ENCODE results near the gene ACACA. TPM values are rescaled to one million over a fixed set of nuclear protein-coding genes. Genes with fewer than 3 reads are reported as not detected.

ACACA gene
- total and polyA plus RNA-seq, 9 of the 15 experiments (the other 6 are each of a cell fraction or from before 2014, with no cell fraction given) = 35.9 to 135 (median 88.4) TPM

DNA sequence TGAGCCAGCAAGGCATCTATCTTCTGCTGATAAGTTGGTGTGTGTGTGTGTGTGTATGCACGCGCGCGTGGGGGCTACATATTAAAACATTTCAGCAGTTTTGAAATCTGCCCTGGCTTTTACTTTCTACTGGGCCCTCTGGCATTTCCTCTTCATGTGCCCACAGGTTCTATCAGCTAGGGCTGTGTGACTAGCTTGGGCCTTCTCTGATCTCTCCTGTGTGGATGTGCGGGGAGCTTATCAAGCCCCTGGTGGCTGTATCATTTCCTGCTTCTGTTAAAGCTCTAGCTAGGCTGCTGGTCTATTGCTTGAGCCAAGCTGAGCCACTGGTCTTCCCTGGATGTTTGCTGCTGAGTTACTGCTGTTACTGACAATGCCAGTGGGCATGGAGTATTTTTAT, 325.3 kb downstream of the ACACA start:
- TF ChIP-seq MAZ (CRISPR knock-in tag; conservative IDR thresholded peaks at IDR 0.05 in 1 of 2, IDR thresholded peaks at IDR 0.05 in 1 of 2) (no peak), PYGO2 (tag; IDR thresholded peaks at IDR 0.05) (no peak), RCOR1 (IDR thresholded peaks at IDR 0.05; ENCODE audit: borderline replicate concordance in 1 of 2, low read depth in 2 of 2, low read length in 2 of 2) (no peak), FOXK1 (CRISPR knock-in tag; IDR thresholded peaks at IDR 0.05; ENCODE audit: borderline replicate concordance) (no peak), HDAC3 (IDR thresholded peaks at IDR 0.05; ENCODE audit: borderline replicate concordance, partially characterized antibody) (no peak), NFE2 (IDR thresholded peaks at IDR 0.05; ENCODE audit: low read depth) (no peak), RFX5 (IDR thresholded peaks at IDR 0.05; ENCODE audit: low read depth, low read length) (no peak)
- TF ChIP-seq, protein P1, sequence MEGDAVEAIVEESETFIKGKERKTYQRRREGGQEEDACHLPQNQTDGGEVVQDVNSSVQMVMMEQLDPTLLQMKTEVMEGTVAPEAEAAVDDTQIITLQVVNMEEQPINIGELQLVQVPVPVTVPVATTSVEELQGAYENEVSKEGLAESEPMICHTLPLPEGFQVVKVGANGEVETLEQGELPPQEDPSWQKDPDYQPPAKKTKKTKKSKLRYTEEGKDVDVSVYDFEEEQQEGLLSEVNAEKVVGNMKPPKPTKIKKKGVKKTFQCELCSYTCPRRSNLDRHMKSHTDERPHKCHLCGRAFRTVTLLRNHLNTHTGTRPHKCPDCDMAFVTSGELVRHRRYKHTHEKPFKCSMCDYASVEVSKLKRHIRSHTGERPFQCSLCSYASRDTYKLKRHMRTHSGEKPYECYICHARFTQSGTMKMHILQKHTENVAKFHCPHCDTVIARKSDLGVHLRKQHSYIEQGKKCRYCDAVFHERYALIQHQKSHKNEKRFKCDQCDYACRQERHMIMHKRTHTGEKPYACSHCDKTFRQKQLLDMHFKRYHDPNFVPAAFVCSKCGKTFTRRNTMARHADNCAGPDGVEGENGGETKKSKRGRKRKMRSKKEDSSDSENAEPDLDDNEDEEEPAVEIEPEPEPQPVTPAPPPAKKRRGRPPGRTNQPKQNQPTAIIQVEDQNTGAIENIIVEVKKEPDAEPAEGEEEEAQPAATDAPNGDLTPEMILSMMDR (IDR thresholded peaks at IDR 0.05 in 2 of 3, conservative IDR thresholded peaks at IDR 0.05 in 1 of 3; ENCODE audit: insufficient read depth in 2 of 3, low read depth in 1 of 3, low read length in 3 of 3) = peak in 1 of 3 experiments; percentile 8; a peak in 2 of 6 replicates
- Histone ChIP-seq H3K9me3 (replicated peaks; ENCODE audit: control insufficient read depth, insufficient read depth, low read depth, low read length) (no peaks in the 10 kb centered on the region), H3K27me3 (ENCODE audit: control insufficient read depth in 2 of 2, insufficient read depth in 2 of 2, low read length in 2 of 2) (no peaks in the 10 kb centered on the region), H3K4me3 (no peak overlapping the region), H3K79me2 (ENCODE audit: control insufficient read depth, insufficient read depth, low read length) (no peaks in the 10 kb centered on the region), H3K4me1 (replicated peaks in 1 of 2; ENCODE audit: control insufficient read depth in 2 of 2, insufficient read depth in 2 of 2, low read length in 2 of 2) (no peaks in the 10 kb centered on the region; a peak in 1 of 5 replicates), H3K9me1 (ENCODE audit: control insufficient read depth, insufficient read depth, low read length) (no peaks in the 10 kb centered on the region), H2AFZ (ENCODE audit: low read depth, low read length) (no peak overlapping the region), H4K20me1 (replicated peaks; ENCODE audit: control insufficient read depth, insufficient read depth, low read length) (no peaks in the 10 kb centered on the region), H3K36me3 (ENCODE audit: control insufficient read depth, insufficient read depth, low read length) (peaks cover 19% of the 10 kb centered on the region; the same call in 2 of the 3 replicates), H3K4me2 (ENCODE audit: insufficient read depth, low read length) (no peak overlapping the region), H3K27ac (ENCODE audit: extremely low read depth, low read depth, low read length) (no peak overlapping the region), H3K9ac (ENCODE audit: insufficient read depth in 1 of 2, low read depth in 2 of 2, low read length in 2 of 2) (no peak overlapping the region)
- no TSS peak for BruUV-seq (replicated peaks)
- intact Hi-C loops (cut with micrococcal nuclease) = no loop called here
- WGBS (ENCODE audit: insufficient coverage, low coverage, missing lambda C conversion rate) = 48% methylated on average over 5 of the region's 5 CpGs
- FAIRE-seq = no peak
- POLR2A ChIA-PET = interaction anchor here (0.8 to 1.6 kb wide), 4 partner anchors 12 to 482 kb away, joined by 3 to 5 read pairs (median 4); no protein-coding TSS in a partner anchor
- DNase-seq (ENCODE audit: extremely low read depth in 1 of 4, low spot score in 3 of 4) = peak in 2 of 4 experiments; percentile 33 to 34
- in situ Hi-C loops (cut with MboI) = no loop called here
- ATAC-seq = peak; percentile 70
- CTCF ChIA-PET (ENCODE audit: low intra/inter-chr PET ratio) = no interaction called here

Measured in K562 (cell line).